Large intestine (tissue), 3 donors: ENCODE data around the gene DCTN2. TPM values are rescaled to one million over a fixed set of nuclear protein-coding genes. Genes with fewer than 3 reads are reported as not detected.
"Not testable (repeated sequence)": the region's sequence is repeated elsewhere in the genome, so short reads cannot be mapped to it uniquely, and the experiment has no call there.

ENCODE experiments used
- DNase-seq, 2 donors: peaks; one replicate each; pipeline versions ENCODE4 v3.0.0 to v3.0.0-alpha.2; 2013
- H3K27ac ChIP-seq: one replicate; pipeline ENCODE4 v1.5.1; 2013; ENCODE audit warnings: low read length
- H3K27me3 ChIP-seq: 2 replicates; pipeline ENCODE4 v1.6.1; 2013; ENCODE audit warnings: low read length; ENCODE audit not compliant: control insufficient read depth, insufficient read depth
- H3K36me3 ChIP-seq: 2 replicates; pipeline ENCODE4 v1.6.1; 2013; ENCODE audit warnings: low read length; ENCODE audit not compliant: control insufficient read depth, insufficient read depth
- H3K4me1 ChIP-seq: one replicate; pipeline ENCODE4 v1.6.1; 2013; ENCODE audit warnings: low read length; ENCODE audit not compliant: control insufficient read depth, insufficient read depth
- H3K4me3 ChIP-seq: one replicate; pipeline ENCODE4 v1.5.1; 2013; ENCODE audit warnings: low read length
- H3K9me3 ChIP-seq: one replicate; pipeline ENCODE4 v1.6.1; 2013; ENCODE audit warnings: mild to moderate bottlenecking, low read depth, low read length, moderate library complexity; ENCODE audit not compliant: control insufficient read depth
- WGBS: methylation state at CpG from one replicate; pipeline ENCODE4 v1.1.5; 2013; ENCODE audit warnings: low lambda C conversion rate; ENCODE audit not compliant: insufficient coverage; 5-methylcytosine and 5-hydroxymethylcytosine counted together
- polyA plus RNA-seq: library from polyadenylated mRNA; unstranded; fragments of 120-200 nt; gene quantifications from one replicate; pipeline ENCODE4 v1.2.1, GENCODE V29; 2013

The DCTN2 gene
- polyA plus RNA-seq, 1 donor = 136 TPM

- not testable (repeated sequence) for H3K4me3 ChIP-seq, H3K9me3 ChIP-seq, DNase-seq, H3K4me1 ChIP-seq, H3K27ac ChIP-seq, H3K27me3 ChIP-seq
- peaks cover 52% of the 10 kb centered on the region for H3K36me3 ChIP-seq
- no CpG with 5 or more reads among the region's 4 CpGs for WGBS
These were observed 40.5 kb downstream of the DCTN2 start for GRCh38 chr12:57506541-57506940.

- DNase-seq, H3K4me1 ChIP-seq, H3K9me3 ChIP-seq, H3K4me3 ChIP-seq, H3K27ac ChIP-seq, H3K27me3 ChIP-seq: not testable (repeated sequence)
- WGBS = no CpG with 5 or more reads among the region's 22 CpGs
- peaks cover 60% of the 10 kb centered on the region for H3K36me3 ChIP-seq
These were observed 44.6 kb downstream of the DCTN2 start for GRCh38 chr12:57502311-57502969.

DNA sequence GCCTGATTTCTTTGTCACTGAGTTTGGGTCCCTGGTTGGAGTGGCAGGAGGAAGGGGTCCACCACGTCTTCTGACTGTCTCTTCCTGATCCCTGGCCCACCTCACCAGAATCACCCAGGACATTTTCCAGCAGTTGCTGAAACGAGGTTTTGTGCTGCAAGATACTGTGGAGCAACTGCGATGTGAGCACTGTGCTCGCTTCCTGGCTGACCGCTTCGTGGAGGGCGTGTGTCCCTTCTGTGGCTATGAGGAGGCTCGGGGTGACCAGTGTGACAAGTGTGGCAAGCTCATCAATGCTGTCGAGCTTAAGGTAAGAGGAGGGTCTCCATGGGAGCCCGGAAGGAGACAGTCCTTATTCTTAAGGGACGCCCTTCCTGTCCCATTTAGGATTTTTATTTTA, 46.8 kb downstream of the DCTN2 start:
- Histone ChIP-seq H3K27me3 (no peaks in the 10 kb centered on the region), H3K27ac (no peak overlapping the region), H3K4me3 (no peak overlapping the region), H3K9me3 (no peaks in the 10 kb centered on the region), H3K4me1 (no peaks in the 10 kb centered on the region), H3K36me3 (peaks cover 57% of the 10 kb centered on the region)
- DNase-seq = no peak
- no CpG with 5 or more reads among the region's 11 CpGs for WGBS

DNA sequence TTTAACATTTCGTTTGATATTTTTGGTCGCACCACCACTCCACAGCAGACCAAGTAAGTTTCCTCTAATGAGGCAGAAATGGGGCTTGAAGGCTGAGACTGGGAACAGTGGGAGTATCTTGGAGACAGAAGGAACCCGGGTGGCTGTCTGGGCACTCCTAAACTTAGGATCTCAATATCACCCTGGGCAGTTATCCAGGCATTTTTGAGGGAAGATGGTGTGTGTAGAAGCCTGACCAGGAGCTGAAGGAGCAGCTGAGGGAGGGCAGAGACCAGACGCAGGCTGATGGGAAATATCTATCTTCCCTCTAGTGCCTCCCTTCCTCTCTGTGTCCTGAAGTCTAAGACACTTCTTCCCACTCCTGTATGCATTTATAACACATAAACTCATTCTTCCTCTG, 48.4 kb downstream of the DCTN2 start:
- WGBS = 100% methylated on average over 1 of the region's 4 CpGs
- H3K4me1 ChIP-seq = no peaks in the 10 kb centered on the region
- no peaks in the 10 kb centered on the region for H3K27me3 ChIP-seq
- no peak overlapping the region for H3K4me3 ChIP-seq
- H3K36me3 ChIP-seq = peaks cover 44% of the 10 kb centered on the region
- H3K27ac ChIP-seq = no peak overlapping the region
- H3K9me3 ChIP-seq = no peaks in the 10 kb centered on the region
- DNase-seq = no peak

DNA sequence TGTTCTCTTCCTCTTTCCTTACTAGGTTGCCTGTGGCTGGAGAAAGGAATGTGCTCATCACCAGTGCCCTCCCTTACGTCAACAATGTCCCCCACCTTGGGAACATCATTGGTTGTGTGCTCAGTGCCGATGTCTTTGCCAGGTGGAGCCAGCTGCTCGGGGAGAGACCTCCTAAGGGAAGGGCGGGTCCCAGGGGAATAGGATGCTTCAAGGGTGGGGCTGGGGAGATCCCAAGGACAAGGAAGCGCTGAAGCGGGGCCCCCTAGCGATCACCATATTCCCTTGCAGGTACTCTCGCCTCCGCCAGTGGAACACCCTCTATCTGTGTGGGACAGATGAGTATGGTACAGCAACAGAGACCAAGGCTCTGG, 48.9 kb downstream of the DCTN2 start:
- WGBS = no CpG with 5 or more reads among the region's 9 CpGs
- H3K4me3 ChIP-seq = no peak overlapping the region
- H3K4me1 ChIP-seq = no peaks in the 10 kb centered on the region
- H3K27ac ChIP-seq = no peak overlapping the region
- DNase-seq = no peak
- H3K9me3 ChIP-seq = no peaks in the 10 kb centered on the region
- H3K36me3 ChIP-seq = peaks cover 44% of the 10 kb centered on the region
- no peaks in the 10 kb centered on the region for H3K27me3 ChIP-seq

DNA sequence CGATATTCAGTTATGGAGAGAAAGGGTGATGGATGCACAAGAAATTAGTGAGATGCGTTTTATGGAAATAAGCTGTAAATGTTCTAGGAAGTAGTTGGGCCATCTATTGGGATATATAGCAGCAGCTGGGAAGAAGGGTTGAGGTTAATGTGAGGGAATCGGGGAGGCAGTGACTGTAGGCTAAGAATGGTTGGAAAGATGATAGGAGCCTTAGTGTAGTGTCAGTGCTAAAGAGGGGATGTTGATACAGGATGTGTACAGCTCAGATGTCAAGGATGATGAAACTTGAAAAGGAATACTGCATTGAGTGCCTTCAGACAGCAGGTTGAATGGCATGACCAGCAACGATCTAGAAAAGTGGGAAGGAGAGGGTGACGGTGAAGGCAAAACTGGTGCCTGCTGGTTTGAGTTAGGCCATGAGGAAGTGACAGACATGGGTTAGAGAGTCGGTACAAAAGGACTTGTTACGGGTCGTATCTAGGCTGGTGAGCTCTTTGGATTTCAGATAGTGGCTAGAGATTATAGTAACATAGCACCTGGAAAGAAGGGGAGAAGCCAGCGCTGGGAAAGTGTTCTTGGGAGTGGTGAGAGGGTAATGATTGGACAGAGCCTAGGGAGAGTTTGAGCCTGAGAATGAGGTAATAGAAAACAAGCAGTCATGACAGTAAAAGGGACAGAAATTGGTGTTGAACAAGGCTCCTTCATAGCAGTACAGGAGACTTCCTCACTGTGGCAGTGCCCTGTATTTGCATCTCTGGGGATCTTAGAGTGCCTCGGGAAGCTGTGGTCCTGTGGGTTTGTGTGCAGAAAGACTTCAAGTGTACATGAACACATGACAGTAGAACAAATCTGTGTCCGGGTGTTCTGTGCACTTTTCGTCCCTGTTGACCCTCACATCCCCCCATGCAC, 49.5 kb downstream of the DCTN2 start:
- no peaks in the 10 kb centered on the region for H3K4me1 ChIP-seq
- no peak overlapping the region for H3K4me3 ChIP-seq
- no peaks in the 10 kb centered on the region for H3K9me3 ChIP-seq
- no peak overlapping the region for H3K27ac ChIP-seq
- DNase-seq = no peak
- H3K27me3 ChIP-seq = no peaks in the 10 kb centered on the region
- WGBS = 100% methylated on average over 4 of the region's 12 CpGs
- peaks cover 49% of the 10 kb centered on the region for H3K36me3 ChIP-seq

- no peaks in the 10 kb centered on the region for H3K4me1 ChIP-seq
- no peak for DNase-seq
- no peak overlapping the region for H3K4me3 ChIP-seq
- H3K9me3 ChIP-seq = no peaks in the 10 kb centered on the region
- H3K27me3 ChIP-seq = no peaks in the 10 kb centered on the region
- no peak overlapping the region for H3K27ac ChIP-seq
- peaks cover 45% of the 10 kb centered on the region for H3K36me3 ChIP-seq
These were observed 50.2 kb downstream of the DCTN2 start for GRCh38 chr12:57496822-57497221.

- H3K9me3 ChIP-seq, H3K4me3 ChIP-seq, H3K4me1 ChIP-seq, H3K27me3 ChIP-seq, DNase-seq, H3K27ac ChIP-seq: not testable (repeated sequence)
- no CpG with 5 or more reads among the region's 48 CpGs for WGBS
- peaks cover 47% of the 10 kb centered on the region for H3K36me3 ChIP-seq
These were observed 51.8 kb downstream of the DCTN2 start for GRCh38 chr12:57495051-57495701.

GRCh38 chr12:57491393-57492280, 55.4 kb downstream of the DCTN2 start:
- H3K9me3 ChIP-seq = no peaks in the 10 kb centered on the region
- DNase-seq = no peak
- no peak overlapping the region for H3K27ac ChIP-seq
- peaks cover 31% of the 10 kb centered on the region for H3K36me3 ChIP-seq
- no peak overlapping the region for H3K4me3 ChIP-seq
- H3K4me1 ChIP-seq = peaks cover 5% of the 10 kb centered on the region
- no peaks in the 10 kb centered on the region for H3K27me3 ChIP-seq
- WGBS = 83% methylated on average over 1 of the region's 15 CpGs

GRCh38 chr12:57490126-57490525, 56.9 kb downstream of the DCTN2 start:
- no CpG with 5 or more reads among the region's 4 CpGs for WGBS
- DNase-seq = no peak
- peaks cover 29% of the 10 kb centered on the region for H3K36me3 ChIP-seq

More at GRCh38 chr12:57490126-57490525, 56.9 kb downstream of the DCTN2 start:
- H3K9me3 ChIP-seq = no peaks in the 10 kb centered on the region
- H3K4me1 ChIP-seq = peaks cover 5% of the 10 kb centered on the region
- no peak overlapping the region for H3K27ac ChIP-seq
- H3K4me3 ChIP-seq = no peak overlapping the region
- H3K27me3 ChIP-seq = no peaks in the 10 kb centered on the region
